ENCODE data around the gene TMEM9.

Gene TMEM9

DNA sequence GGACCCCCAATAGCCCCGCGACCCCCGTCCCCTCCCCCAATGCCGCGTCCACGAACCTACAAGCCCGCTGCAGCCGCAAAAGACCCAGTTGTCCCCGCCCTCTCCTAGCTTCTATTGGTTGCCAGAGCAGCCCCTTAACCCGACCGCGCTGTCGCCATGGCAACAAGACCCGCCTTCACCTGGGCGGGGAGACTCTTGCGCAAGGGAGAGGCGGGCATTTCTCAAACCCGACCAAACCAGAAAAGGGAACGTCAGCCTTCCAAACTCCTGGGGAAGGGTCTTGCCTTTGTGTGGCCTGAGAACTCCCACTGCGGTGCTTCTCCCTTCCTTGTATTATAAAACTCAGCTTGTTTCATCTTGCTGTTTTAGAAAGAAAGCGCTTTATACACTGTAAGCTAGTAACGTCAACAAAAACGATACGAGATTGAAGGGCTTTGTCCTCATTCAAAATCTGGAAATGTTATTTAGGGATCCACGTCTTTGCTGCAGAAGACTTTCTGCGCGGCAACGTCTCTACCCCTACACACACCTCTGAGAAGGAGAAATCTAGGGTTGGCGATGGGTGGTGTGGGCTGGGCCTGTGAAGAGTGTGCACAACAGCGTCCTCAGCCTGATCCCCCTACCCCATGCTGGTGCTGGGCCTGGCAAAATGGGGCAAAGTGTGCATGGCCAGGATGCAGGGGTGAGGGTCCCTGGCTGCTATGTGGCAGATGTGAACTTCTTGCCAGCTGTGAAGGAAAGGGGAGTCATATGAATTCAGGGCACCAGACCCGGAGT lies at the start of gene TMEM9:
TSS of gene TMEM9 (minus strand) at position 86 of the 777 bp plus-strand sequence. CDS start 551 bp downstream, outside the sequence.
- peak; percentile 92 to 95 for DNase-seq (ENCODE audit: low read depth in 2 of 2)

DNA sequence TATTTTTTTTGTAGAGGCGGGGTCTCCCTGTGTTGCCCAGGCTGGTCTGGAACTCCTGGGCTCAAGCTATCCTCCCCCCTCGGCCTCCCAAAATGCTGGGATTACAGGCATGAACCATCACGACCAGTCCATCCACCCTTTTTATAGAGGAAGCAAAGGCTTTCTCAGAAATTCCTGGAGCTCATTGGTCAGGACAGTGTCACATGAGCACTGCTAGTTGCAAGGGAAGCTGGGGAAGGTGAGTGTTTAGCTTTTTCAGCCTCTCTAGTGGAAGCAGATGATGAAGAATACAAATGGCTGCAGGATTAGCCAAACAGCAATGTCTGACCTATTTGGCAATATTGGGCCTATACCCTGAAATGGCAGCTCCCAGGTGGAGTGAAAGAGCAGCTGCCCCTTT lies 44.3 kb upstream of the TMEM9 start:
- no peak for DNase-seq (ENCODE audit: low read depth in 2 of 2)

DNA sequence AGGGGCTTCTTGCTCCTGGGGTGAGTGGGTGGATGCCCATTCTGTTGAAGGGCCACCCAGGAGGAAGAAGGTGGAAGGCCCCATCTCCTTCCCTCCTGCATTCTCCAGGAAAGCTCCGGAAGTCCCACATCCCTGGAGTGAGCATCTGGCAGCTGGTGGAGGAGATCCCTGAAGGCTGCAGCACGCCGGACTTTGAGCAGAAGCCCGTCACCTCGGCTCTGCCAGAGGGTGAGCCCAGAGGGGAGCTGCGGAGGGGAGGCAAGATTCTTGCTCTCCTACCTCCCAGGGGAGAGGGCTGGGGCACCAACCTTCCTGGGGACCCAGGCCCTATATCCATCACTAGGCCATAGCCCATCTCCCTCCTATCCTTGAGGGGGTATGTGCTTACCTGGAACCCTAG lies 39.8 kb upstream of the TMEM9 start:
- no peak for DNase-seq (ENCODE audit: low read depth in 2 of 2)

DNA sequence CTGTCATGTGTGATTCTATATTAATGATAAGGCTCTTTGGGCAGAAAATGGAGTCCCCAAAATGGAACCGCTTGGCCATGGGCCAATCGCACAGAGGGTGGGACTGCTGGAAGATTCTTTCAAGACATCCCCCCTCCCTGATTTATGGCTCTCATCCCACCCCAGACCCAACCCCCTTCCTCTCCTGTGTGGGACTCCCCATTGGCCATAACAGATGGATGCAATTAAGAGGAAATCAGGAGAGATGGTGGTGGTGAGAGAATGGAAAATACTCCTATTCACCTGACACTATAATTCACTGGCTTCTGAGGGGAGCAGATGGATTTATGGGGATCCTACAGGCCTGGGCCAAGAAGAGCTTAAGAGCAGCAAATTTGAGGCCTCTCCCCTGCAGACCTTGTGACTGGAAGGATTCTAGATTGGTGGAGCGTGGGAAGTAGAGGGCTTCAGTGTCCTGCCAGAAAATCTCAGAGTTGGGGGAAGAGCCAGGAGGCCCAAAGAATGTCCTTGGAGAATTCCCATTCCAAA lies 38.1 kb upstream of the TMEM9 start:
- no peak for DNase-seq (ENCODE audit: low read depth in 2 of 2)

DNA sequence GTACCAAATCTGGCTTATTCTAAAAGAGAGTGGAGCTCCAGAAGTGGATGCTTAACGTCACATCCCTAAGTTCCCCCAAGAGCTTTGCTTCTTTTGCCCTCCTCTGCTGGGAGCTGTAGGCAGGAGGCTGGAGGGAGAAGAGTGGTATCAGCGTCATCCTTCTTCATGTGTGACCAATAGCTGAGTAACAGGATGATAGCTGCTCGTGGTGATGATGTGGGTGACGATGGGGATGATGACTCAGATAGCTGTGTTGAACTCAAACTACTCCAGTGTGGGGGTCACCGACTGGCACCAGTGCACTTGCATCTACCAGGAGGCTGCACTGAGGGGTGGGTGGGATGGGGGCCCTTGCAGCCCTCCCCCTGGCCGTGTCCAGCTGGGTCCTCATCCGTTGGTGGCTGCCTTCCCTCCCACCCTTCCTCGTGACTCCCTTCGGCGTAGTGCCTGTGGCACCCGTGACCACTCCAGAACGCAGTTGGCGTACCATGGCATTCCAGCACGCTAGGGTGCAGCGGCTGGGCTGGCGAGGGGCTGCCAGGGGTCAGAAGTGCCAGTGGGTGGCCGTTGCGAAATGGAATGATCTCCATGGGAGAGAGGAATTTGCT lies 37.5 kb upstream of the TMEM9 start:
- DNase-seq (ENCODE audit: low read depth in 2 of 2): peak; percentile 29 to 58

DNA sequence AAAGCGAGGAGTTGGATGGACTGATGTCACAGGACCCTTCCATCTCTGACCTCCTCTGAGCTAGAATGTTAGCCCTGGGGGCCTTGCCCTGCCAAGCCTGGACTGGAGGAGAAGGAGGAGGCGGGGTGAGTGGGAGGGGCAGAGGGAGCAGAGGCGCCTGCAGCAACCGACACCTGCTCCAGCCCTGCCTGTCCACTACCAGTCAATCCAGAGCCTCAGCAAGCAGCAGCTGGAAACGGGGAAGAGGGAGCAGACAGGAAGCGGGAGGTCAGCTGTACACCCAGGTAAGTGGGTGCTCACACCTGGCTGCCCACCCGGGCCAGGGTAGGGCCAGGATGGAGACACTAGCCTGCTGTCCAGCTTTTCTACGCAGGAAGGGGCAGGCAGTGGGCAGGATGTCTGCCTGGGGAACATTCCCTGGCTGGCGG lies 36.4 kb upstream of the TMEM9 start, which contains the start of gene IGFN1:
TSS of gene IGFN1 (plus strand) at position 201 of the 428 bp plus-strand sequence. CDS start 2,470 bp downstream, outside the sequence.
- DNase-seq (ENCODE audit: low read depth in 2 of 2): no peak

DNA sequence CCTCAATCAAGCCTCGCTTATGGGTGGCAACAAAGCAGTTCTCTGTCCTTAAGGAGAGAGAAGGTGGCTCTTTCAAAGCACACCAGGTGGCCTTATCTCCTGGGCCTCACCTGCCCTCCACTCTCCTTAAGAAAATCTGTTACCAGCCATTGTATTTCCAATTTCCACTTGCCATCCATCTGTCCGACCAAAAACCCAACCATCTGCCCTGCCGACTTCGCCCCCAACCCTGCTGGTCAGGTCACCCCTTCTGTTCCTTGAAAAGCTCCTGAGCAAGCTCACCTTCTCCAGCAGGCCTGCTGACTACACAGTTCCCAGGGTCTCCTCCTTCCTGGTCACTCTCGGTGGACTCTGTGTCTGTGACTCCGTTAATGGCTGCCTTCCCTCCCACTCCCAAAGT lies 35.7 kb upstream of the TMEM9 start:
- DNase-seq (ENCODE audit: low read depth in 2 of 2): no peak

DNA sequence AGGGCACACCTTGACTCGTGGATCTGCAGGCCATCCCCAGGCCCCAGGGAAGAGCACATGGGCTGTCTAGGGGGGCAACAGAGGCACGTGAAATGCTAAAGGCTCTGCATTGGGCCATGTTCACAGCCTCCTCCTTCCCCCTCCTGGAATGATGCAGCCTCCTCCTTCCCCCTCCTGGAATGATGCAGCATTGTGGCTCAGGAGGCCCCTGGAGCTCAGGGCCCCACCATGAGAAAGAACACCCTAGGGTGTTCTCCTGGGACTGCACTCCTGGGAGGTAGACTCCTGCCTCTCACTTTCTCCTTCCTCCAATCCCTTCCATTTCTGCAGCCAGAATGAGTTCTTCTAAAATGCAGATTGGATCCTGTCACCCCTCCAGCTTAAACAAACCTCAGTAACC lies 34.8 kb upstream of the TMEM9 start:
- DNase-seq (ENCODE audit: low read depth in 2 of 2): no peak

DNA sequence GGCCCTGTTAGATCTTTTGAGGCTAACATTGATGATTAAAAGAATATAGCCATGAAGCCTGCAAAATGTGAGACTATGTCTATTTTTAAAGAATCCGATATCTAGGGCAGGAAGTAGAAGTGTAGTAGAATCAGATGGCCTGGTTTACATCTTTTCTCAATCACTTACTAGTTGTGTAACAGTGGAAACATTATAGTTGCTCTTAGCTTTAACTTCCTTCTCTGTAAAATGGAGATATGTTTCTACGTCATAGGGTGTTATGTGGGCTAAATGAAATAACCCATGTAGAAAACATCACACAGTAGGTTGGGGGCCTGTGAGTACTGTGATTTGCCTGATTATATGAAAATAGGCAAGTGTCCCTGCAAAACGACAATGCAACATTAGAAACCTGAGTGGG lies 31.9 kb upstream of the TMEM9 start:
- no peak for DNase-seq (ENCODE audit: low read depth in 2 of 2)

DNA sequence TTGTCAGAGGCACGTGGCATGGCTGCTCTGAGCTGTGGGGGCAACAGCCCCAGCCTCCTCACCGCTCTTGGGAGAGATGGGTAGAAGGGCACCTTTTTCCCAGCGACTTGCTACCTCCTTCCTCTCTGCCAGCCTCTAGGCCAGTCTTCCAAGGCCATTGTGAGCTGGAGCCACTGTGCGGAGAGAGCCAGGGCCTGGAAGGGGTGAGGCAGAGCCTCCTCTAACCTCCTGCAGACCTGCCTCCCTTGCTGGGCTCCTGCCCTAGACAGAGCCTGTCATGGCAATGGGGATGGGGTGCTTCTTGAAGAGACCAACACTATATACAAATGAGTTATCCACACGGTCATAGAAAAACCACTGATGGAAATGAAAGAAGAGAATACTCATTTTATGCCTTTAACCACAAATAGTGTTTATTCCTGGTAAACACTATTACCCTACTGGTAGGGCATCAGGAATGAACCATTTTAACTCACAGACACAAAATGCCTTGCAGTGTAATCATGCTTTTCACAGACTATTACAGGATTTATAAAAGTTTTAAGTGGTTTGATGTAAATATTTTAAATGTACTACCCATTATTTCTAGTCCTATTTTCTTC lies 31.4 kb upstream of the TMEM9 start:
- no peak for DNase-seq (ENCODE audit: low read depth in 2 of 2)

DNA sequence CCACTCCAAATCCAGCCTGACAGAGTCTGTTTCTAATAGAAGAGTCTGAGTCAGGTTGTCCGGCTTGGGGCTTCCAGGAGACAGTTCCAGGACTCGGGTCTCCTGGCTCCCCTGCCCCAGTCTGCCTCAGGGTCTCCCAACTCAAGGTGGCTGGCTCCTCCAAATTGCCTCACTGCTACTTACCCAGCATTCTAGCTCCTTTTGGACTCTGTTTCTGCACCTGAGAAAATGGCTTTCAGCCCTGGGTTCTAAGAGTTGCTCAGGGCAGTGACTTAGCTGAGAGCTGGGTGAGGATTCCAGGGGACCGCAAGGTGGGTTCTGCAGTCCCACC lies 30.8 kb upstream of the TMEM9 start:
- DNase-seq (ENCODE audit: low read depth in 2 of 2): no peak

DNA sequence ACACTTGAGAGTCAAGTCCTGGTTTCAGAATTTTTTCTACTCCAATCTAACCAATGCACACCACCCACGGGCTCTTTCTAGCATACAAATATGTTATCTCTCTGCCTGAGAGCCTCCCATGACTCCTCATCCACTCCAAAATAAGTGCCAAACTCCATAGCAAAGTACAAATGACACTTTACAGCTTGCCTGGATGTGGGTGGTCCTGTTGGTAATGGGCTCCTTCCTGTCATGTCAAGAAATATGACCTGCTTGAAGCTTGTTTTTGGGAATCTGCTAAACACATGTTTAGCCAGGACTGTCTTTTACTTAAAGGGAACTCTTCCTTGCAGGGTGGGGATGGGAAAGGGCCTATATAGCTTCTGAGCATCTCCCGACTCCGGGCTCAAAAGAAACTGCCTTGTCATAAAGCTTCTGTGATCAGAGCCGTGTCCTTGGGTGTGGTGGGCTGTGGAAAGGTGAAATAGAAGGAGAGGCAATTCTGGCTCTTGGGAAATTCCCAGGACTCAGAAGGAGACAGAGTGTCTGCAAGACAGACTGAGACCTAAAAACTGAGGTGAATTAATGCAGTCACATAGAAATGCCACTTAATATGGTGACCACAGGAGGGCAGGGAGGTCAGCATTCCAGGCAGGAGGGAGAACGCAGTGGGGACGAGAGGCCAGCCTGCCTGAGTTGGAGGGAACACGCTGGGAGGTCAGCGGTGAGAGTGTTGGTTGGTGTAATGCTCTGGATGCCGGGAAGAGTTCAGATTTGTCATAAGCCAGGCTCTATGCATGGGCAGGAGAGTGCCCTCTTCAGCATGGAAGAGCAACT lies 30.2 kb upstream of the TMEM9 start:
- DNase-seq (ENCODE audit: low read depth in 2 of 2): no peak

DNA sequence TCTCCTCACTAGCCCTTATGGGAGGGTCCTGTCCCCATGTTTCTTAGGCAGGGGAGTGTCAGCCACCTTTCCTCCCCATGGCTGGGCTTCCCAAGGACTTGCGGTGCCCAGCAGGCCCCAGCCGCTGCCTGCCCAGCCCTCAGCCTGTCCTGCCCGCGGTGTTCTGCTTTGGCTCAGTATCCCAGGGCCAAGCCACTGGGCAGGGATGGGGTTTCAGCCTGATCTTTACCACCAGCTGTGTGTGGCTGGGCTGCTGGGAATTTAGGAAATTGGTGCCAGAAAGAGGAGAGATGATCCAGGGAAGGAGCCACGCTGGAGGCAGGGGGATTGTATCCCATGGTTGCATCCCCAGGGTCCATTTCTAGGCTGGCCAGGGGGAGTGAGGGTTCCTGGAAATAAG lies 29.5 kb upstream of the TMEM9 start:
- no peak for DNase-seq (ENCODE audit: low read depth in 2 of 2)

DNA sequence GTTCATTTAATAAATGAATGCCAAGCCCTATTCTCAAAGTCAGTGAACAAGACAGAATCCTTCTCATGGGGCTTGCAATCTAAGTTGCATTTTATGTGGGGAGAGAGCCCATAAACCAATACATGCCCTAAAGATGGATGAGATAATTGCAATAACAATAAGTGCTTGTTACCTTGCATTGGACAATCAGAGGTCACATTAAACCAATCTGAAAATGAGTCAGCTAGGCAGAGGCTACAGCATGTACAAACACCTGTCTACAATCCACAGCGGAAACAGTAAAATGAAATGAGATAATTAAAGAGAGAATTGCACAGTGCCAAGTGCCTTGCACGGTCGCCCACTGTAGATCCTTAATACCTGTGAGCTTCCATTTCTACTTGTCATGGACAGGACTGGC lies 28.9 kb upstream of the TMEM9 start:
- no peak for DNase-seq (ENCODE audit: low read depth in 2 of 2)

DNA sequence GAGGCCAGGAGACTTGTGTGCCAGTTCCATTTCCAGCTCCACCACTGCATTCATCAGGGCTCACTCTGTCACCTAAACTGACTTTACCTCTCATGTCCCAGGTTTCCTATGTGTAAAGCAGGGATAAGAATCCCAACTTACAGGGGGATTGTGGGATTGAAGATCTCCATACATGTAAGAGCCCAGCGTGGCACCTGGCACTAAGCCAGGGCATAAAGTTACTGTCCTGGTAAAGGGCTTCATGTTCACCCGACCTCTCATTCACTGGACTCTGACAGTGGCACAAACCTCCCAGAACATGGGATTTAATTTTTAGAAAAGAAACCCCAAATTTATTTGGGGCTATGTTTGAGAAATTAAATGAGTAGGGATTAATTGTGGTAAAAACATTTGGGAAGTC lies 27.5 kb upstream of the TMEM9 start:
- DNase-seq (ENCODE audit: low read depth in 2 of 2): no peak

DNA sequence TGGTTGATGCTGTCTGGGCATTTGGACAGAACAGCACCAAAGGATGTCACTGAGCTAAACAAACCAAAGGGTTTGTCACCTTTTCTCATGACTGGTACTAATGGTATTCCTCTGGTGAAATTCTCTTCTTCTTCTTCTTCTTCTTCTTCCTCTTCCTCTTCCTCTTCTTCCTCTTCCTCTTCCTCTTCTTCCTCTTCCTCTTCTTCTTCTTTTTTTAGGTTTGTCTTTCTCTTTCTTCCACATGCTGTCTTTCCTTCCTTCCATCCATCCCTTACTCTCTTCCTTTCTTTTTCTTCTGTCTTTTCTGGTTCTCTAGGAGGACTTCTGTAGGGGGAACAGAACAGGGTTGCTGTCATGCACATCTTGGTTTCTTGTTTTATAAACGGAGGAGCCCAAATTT lies 27.0 kb upstream of the TMEM9 start:
- no peak for DNase-seq (ENCODE audit: low read depth in 2 of 2)

DNA sequence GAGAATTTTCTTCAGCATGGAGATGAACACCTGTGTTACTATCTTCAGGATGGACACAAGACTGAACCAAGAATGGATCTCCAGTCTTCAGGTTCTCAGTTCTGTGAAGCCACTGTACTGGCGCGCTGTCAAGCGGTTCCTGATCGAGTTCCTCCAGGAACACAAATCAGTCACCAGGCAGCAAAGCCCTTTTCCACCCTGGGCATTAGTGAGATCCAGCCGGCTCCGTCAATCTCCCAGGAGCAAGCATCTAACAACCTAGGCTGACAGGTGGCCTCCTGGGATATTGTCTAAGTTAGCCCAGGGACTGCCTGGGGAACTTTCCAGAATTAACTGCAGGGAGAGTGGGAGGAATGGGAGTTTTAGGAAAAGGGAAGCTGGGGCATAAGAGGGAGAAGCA lies 26.6 kb upstream of the TMEM9 start:
- no peak for DNase-seq (ENCODE audit: low read depth in 2 of 2)

DNA sequence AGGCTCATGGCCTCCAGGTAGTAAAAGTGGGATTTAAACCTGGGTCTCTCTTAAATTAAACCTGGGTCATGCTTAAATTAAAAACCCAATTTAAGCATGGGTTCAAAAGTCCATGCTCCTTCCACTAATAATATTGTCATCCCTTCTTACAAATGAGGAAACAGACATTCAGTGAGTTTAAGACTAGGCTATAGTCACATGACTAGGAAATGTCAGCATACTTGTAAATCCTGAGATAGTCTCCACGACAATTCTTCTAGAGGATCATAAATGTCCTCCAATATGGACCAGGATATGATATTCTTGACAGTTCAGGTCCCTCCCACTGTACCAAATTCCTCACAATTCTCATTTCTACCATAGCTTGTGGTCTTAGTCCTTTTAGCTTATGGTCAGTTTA lies 25.9 kb upstream of the TMEM9 start:
- DNase-seq (ENCODE audit: low read depth in 2 of 2): no peak

DNA sequence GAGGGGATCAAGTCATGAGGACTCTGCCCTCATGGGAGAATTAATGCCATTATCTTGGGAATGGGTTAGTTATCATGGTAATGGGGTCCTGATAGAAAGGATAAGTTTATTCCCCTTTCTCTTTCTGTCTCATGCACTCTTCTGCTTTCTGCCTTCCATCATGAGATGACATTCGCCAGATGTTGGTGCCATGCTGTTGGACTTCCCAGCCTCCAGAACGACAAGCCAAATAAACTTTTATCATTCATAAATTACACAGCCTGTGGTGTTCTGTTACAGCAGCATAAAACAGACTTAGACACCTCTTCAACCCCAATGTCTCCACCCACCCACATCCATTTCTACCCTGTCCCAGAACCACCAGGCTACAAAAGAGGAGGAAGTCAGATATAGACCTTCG lies 24.4 kb upstream of the TMEM9 start:
- no peak for DNase-seq (ENCODE audit: low read depth in 2 of 2)

DNA sequence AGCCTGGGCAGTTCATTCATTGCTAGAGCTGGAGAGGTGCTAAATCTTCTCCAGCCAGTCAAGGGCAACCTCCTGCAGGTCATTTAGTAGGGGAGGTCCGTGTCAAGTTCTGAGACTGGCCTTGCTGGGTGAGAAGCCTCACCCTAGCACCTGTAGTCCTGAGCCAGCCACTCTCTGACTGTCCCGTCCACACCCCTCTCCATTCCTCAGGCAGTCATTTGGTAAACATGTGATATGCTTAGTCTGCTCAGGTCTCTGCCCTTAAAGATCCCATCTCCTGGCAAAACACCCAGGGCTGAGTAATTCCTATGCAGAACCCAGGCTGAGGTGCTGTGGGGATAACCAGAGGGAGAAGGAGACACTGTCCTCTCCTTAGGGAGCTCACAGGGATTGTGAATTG lies 22.7 kb upstream of the TMEM9 start:
- DNase-seq (ENCODE audit: low read depth in 2 of 2): no peak

DNA sequence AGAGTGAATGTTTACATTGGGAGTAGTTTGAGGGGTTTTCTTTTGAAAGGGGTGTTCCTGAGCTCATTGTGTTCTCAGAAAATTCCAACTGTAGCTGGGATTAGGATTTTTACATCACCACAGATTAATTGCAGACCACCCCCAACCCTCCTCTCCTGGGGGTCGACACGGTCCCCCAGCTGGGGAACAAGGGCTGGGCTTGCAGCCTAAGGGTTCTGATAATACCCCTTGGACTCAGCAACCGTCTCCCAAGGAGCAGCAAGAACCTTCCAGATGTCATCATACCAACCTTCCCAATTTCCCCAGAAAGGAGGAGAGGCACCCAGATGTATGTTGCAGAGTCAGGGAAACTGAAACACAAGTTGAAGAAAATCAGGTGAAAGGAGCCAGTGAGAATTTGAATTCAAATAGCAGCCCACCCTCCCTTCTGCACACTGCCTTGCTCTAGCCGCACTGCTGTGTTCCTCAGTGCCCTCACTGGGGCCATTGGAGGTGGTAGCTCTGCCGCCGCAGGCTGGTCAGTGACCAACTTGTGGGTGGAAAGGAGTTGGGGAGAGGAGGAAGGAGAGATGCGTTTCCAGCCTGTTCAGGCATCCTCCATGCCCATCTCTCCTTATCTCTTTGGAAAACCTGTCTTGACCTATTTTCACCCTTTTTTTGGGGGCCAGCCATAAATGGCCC lies 21.7 kb upstream of the TMEM9 start:
- no peak for DNase-seq (ENCODE audit: low read depth in 2 of 2)

DNA sequence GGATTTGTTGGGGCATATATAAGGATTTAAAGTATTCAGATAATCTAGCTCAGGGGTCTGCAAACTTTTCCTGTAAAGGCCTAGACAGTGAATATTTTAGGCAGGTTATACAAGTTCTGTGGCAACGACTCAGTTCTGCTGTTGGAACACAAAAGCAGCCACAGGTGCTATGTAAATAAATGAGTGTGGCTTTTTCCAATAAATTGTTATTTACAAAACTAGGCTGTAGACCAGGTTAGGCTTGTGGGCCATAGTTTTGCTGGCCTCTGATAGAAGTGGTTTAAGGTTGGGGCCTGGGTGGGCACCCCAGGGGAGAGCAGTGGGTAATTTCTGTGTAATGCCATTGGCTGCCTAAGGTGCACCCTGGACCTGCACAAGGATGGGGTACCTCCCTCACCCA lies 19.5 kb upstream of the TMEM9 start:
- DNase-seq (ENCODE audit: low read depth in 2 of 2): no peak
